CD4-positive, alpha-beta T cell treated with Interleukin-4 for 4 hours (primary cell): ENCODE results near the gene ANKRD39.

Experiments
- DNase-seq: peaks from one replicate; pipeline ENCODE4 v3.0.0-alpha.2; 2020

ANKRD39 gene

GRCh38 chr2:96887493-96888012 lies 29.7 kb upstream of the ANKRD39 start:
- DNase-seq = no peak

- DNase-seq = no peak
Measured at GRCh38 chr2:96885432-96886347, 27.9 kb upstream of the ANKRD39 start.

- DNase-seq = no peak
Measured at GRCh38 chr2:96884299-96885094, 26.7 kb upstream of the ANKRD39 start.

GRCh38 chr2:96883306-96883705 lies 25.5 kb upstream of the ANKRD39 start:
- no peak for DNase-seq

GRCh38 chr2:96882906-96883305 lies 25.1 kb upstream of the ANKRD39 start:
- DNase-seq = no peak

GRCh38 chr2:96882230-96882629 lies 24.4 kb upstream of the ANKRD39 start:
- DNase-seq = no peak

- no peak for DNase-seq
Measured at GRCh38 chr2:96881349-96882195, 23.8 kb upstream of the ANKRD39 start.

- DNase-seq = no peak
Measured at GRCh38 chr2:96880891-96881273, 23.1 kb upstream of the ANKRD39 start.

- DNase-seq = no peak
Measured at GRCh38 chr2:96879545-96880040, 21.8 kb upstream of the ANKRD39 start.

GRCh38 chr2:96878796-96879544 lies 21.2 kb upstream of the ANKRD39 start:
- DNase-seq = no peak

GRCh38 chr2:96878171-96878570 lies 20.4 kb upstream of the ANKRD39 start:
- no peak for DNase-seq

- no peak for DNase-seq
Measured at GRCh38 chr2:96877631-96878092, 19.8 kb upstream of the ANKRD39 start.

- DNase-seq = no peak
Measured at GRCh38 chr2:96877042-96877451, 19.2 kb upstream of the ANKRD39 start.

GRCh38 chr2:96876269-96877041 lies 18.6 kb upstream of the ANKRD39 start:
- DNase-seq = no peak

GRCh38 chr2:96875498-96876268 lies 17.9 kb upstream of the ANKRD39 start:
- no peak for DNase-seq

GRCh38 chr2:96874198-96874831 lies 16.5 kb upstream of the ANKRD39 start:
- peak; percentile 37 for DNase-seq

GRCh38 chr2:96873651-96874096 lies 15.9 kb upstream of the ANKRD39 start:
- no peak for DNase-seq

- DNase-seq = no peak
Measured at GRCh38 chr2:96872591-96873349, 15.0 kb upstream of the ANKRD39 start.
